A673 (cell line): ENCODE measurements around the gene MFRP.
"Not testable (repeated sequence)": the region's sequence is repeated elsewhere in the genome, so short reads cannot be mapped to it uniquely, and the experiment has no call there.

Experiments used
- EZH2 ChIP-seq: fragments of 200-600 bp; sonication (generic); IDR thresholded peaks from 2 replicates; pipeline ENCODE4 v1.6.1; 2017; ENCODE audit warnings: borderline replicate concordance, low read depth, mild to moderate bottlenecking, mixed read lengths, antibody characterized with exemption, low read length; ENCODE audit not compliant: poor library complexity, severe bottlenecking
- TF ChIP-seq, protein P1 (sequence below): fragments of 300-800, 200-600 bp; sonication (generic); conservative IDR thresholded peaks from 2 replicates; pipeline ENCODE4 v1.5.1; 2017; ENCODE audit warnings: low read depth, mild to moderate bottlenecking, antibody characterized with exemption, low read length, moderate library complexity, mixed read lengths

DNA sequence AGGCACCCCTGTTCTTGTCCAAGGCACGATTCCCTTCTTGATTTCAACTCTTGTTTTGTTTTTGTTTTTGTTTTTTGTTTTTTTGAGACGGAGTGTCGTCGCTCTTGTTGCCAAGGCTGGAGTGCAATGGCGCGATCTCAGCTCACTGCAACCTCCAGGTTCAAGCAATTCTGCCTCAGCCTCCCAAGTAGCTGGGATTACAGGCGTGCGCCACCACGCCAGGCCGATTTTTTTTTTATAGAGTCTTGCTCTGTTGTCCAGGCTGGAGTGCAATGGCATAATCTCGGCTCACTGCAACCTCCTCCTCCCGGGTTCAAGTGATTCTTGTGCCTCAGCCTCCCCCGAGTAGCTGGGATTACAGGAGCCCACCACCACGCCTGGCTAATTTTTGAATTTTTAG is 36.0 kb upstream of the MFRP start:
- TF ChIP-seq, protein P1, sequence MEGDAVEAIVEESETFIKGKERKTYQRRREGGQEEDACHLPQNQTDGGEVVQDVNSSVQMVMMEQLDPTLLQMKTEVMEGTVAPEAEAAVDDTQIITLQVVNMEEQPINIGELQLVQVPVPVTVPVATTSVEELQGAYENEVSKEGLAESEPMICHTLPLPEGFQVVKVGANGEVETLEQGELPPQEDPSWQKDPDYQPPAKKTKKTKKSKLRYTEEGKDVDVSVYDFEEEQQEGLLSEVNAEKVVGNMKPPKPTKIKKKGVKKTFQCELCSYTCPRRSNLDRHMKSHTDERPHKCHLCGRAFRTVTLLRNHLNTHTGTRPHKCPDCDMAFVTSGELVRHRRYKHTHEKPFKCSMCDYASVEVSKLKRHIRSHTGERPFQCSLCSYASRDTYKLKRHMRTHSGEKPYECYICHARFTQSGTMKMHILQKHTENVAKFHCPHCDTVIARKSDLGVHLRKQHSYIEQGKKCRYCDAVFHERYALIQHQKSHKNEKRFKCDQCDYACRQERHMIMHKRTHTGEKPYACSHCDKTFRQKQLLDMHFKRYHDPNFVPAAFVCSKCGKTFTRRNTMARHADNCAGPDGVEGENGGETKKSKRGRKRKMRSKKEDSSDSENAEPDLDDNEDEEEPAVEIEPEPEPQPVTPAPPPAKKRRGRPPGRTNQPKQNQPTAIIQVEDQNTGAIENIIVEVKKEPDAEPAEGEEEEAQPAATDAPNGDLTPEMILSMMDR = not testable (repeated sequence)
- TF ChIP-seq EZH2 = not testable (repeated sequence)
